Endothelial cell (in vitro differentiated cells): ENCODE data around the gene BATF. TPM values are rescaled to one million over a fixed set of nuclear protein-coding genes. Genes with fewer than 3 reads are reported as not detected.

Experiments used
- DNase-seq: peaks from one replicate; pipeline ENCODE4 v3.0.0; 2021; ENCODE audit warnings: low spot score
- H3K27ac Mint-ChIP-seq: one replicate; pipeline ENCODE4 v1.8.0; 2021; ENCODE audit warnings: mixed read lengths, inconsistent platforms; ENCODE audit not compliant: unreplicated experiment
- H3K27me3 Mint-ChIP-seq: one replicate; pipeline ENCODE4 v1.8.0; 2021; ENCODE audit warnings: mild to moderate bottlenecking, moderate library complexity, mixed read lengths, inconsistent platforms; ENCODE audit not compliant: unreplicated experiment
- H3K36me3 Mint-ChIP-seq: one replicate; pipeline ENCODE4 v1.8.0; 2021; ENCODE audit warnings: mild to moderate bottlenecking, low read depth, mixed read lengths, inconsistent platforms; ENCODE audit not compliant: unreplicated experiment
- H3K4me1 Mint-ChIP-seq: one replicate; pipeline ENCODE4 v1.8.0; 2021; ENCODE audit warnings: mild to moderate bottlenecking, mixed read lengths, inconsistent platforms; ENCODE audit not compliant: unreplicated experiment
- H3K4me3 Mint-ChIP-seq: one replicate; pipeline ENCODE4 v1.8.0; 2021; ENCODE audit warnings: mild to moderate bottlenecking, mixed read lengths, inconsistent platforms; ENCODE audit not compliant: unreplicated experiment
- H3K9me3 Mint-ChIP-seq: one replicate; pipeline ENCODE4 v1.8.0; 2021; ENCODE audit warnings: mixed read lengths, inconsistent platforms; ENCODE audit not compliant: unreplicated experiment
- CTCF ChIP-seq: fragments of 200-600 bp; sonication (generic); IDR thresholded peaks from one replicate; pipeline ENCODE4 v1.5.0; 2021; ENCODE audit warnings: antibody characterized with exemption; ENCODE audit not compliant: unreplicated experiment
- total RNA-seq: library from RNA; stranded (reverse); fragmentation: NEBNext Ultra II Directional; extraction: Animal tissue kit (Norgen Biotek cat#: 25700); gene quantifications from one replicate; pipeline ENCODE4 v1.2.1, GENCODE V29; 2021; ENCODE audit not compliant: unreplicated experiment

BATF gene
- total RNA-seq, 1 donor from 2014 or later, result not detected

- H3K4me3 Mint-ChIP-seq, result no peak overlapping the region
- H3K27ac Mint-ChIP-seq, result no peak overlapping the region
- H3K27me3 Mint-ChIP-seq, result no peaks in the 10 kb centered on the region
- DNase-seq, result no peak
- no peaks in the 10 kb centered on the region for H3K9me3 Mint-ChIP-seq
- no peaks in the 10 kb centered on the region for H3K4me1 Mint-ChIP-seq
- TF ChIP-seq CTCF, result no peak
- H3K36me3 Mint-ChIP-seq, result no peaks in the 10 kb centered on the region
These were observed 9.5 kb downstream of the BATF start for GRCh38 chr14:75531660-75532317.

GRCh38 chr14:75533791-75534555 lies 11.7 kb downstream of the BATF start:
- no peaks in the 10 kb centered on the region for H3K4me1 Mint-ChIP-seq
- no peak for DNase-seq
- H3K4me3 Mint-ChIP-seq, result no peak overlapping the region
- no peaks in the 10 kb centered on the region for H3K36me3 Mint-ChIP-seq
- H3K9me3 Mint-ChIP-seq, result no peaks in the 10 kb centered on the region
- no peak overlapping the region for H3K27ac Mint-ChIP-seq
- H3K27me3 Mint-ChIP-seq, result no peaks in the 10 kb centered on the region
- TF ChIP-seq CTCF, result no peak

GRCh38 chr14:75535164-75535898 lies 13.1 kb downstream of the BATF start:
- no peaks in the 10 kb centered on the region for H3K4me1 Mint-ChIP-seq

GRCh38 chr14:75537071-75537470 lies 14.8 kb downstream of the BATF start:
- H3K4me3 Mint-ChIP-seq, result no peak overlapping the region

More at GRCh38 chr14:75535164-75535898, 13.1 kb downstream of the BATF start:
- no peak overlapping the region for H3K4me3 Mint-ChIP-seq
- TF ChIP-seq CTCF, result no peak
- no peak for DNase-seq
- no peaks in the 10 kb centered on the region for H3K36me3 Mint-ChIP-seq
- no peak overlapping the region for H3K27ac Mint-ChIP-seq
- no peaks in the 10 kb centered on the region for H3K27me3 Mint-ChIP-seq
- H3K9me3 Mint-ChIP-seq, result no peaks in the 10 kb centered on the region

More at GRCh38 chr14:75537071-75537470, 14.8 kb downstream of the BATF start:
- Mint-ChIP-seq H3K9me3 (no peaks in the 10 kb centered on the region), H3K36me3 (no peaks in the 10 kb centered on the region), H3K4me1 (no peaks in the 10 kb centered on the region), H3K27ac (no peak overlapping the region), H3K27me3 (peaks cover 2% of the 10 kb centered on the region)
- TF ChIP-seq CTCF, result no peak
- no peak for DNase-seq
